B cell (primary cell): ENCODE measurements around the gene CORO1C.

Experiments
- EZH2 ChIP-seq: IDR thresholded peaks from 2 replicates; pipeline ENCODE4 v1.6.1; 2012; ENCODE audit warnings: borderline replicate concordance, low read depth, mild to moderate bottlenecking, moderate library complexity, low read length; ENCODE audit not compliant: insufficient read depth, poor library complexity, severe bottlenecking
- TF ChIP-seq, protein P1 (sequence below): fragments of 200-600 bp; IDR thresholded peaks from one replicate; pipeline ENCODE4 v1.8.0; 2022; ENCODE audit warnings: antibody characterized with exemption, mild to moderate bottlenecking

DNA sequence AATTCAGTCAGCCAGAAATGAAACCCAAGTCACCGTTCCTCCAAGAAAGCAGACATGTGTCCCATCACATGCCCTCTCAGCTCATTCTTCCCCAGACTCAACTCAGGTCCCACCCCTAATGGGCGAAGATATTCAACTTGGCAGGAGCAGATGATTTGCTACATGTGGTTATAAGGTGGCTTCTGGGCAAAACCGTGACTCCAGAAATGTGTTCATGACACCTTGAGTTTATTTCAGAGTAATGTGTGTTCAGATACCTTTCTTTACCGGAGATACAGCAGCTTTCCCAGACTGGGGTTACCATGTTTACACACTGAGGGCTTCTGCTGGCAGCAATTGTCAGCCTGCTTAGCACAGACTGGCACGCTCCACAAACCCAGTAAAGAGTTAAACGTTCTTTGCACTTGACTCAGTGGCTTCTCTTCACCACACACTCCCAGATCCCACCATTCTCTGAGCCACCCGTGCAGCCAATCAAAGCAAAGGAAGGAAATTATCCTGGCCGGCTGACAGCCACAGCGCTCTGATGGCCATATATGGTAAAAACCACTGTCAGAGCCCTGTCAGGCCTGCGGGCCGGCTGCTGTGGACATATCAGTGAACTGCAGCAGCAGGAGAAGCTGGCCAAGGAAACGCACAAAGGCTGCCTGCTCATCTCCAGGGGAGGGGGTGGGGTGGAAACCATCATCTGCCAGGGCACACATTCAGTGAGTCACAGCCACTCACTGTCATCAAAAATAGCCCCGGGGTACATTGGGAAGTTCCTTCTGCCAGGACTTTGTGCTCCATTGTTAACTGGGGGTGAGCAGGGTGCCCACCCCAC is 39.9 kb downstream of the CORO1C start:
- TF ChIP-seq, protein P1, sequence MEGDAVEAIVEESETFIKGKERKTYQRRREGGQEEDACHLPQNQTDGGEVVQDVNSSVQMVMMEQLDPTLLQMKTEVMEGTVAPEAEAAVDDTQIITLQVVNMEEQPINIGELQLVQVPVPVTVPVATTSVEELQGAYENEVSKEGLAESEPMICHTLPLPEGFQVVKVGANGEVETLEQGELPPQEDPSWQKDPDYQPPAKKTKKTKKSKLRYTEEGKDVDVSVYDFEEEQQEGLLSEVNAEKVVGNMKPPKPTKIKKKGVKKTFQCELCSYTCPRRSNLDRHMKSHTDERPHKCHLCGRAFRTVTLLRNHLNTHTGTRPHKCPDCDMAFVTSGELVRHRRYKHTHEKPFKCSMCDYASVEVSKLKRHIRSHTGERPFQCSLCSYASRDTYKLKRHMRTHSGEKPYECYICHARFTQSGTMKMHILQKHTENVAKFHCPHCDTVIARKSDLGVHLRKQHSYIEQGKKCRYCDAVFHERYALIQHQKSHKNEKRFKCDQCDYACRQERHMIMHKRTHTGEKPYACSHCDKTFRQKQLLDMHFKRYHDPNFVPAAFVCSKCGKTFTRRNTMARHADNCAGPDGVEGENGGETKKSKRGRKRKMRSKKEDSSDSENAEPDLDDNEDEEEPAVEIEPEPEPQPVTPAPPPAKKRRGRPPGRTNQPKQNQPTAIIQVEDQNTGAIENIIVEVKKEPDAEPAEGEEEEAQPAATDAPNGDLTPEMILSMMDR = no peak
- no peak for TF ChIP-seq EZH2
